Measurements from ENCODE around the gene IRF9. TPM values are rescaled to one million over a fixed set of nuclear protein-coding genes. Genes with fewer than 3 reads are reported as not detected.

The IRF9 gene
- total and polyA plus RNA-seq, 2 of the 13 experiments (the other 11 are each of a cell fraction or from before 2014, with no cell fraction given) = 14.9 to 49.7 TPM

DNA sequence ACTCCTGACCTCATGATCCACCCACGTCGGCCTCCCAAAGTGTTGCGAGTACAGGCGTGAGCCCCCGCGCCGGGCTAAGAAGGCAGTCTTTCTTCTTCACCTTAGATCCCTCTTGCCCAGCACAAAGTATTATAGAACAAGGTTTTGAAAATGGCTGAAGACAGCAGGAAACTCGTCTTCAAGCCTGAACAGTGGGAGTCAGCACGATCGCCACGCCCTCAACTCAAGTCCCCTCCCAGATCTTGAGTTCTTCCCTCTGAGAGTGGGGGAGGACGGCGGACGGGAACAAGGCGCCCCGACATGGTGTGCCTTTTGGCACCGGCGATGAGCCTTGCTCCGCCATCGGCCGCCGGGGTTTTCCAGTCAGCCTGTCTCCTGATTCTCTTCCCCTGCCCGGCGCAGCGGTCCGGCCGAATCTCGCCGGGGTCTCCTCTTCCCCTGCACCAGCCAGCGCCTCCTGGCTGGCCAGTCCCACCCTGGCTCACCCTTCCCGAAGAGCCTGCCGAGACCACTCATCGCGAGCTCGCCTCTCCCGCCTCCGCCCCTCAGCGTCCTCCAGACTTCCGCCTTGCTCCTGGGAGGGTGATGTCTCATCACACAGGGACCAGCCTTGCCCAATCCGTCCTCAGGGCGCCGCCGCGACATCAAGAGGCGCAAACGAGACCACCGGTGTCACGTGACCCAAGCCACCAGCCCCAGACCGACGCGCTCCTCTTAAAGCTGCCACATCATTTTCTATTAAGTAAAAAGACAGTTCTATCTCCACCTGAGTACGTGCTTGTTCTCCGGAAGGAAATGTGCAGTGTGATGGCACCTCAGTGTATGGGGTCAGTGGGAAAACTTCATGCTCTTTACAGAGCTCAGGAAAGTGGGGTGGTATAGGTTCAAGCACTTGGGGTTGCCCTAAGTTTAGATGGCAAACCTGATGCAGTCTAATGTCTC lies 52.1 kb downstream of the IRF9 start, which contains the start of gene CHMP4A (continued):
- peak; percentile 76 for TF ChIP-seq HNRNPL (IDR thresholded peaks at IDR 0.05; ENCODE audit: low read depth, low read length)
- TF ChIP-seq ZNF615 (CRISPR knock-in tag; IDR thresholded peaks at IDR 0.05; ENCODE audit: borderline replicate concordance) = peak; percentile 71
- TF ChIP-seq NCOA1 (CRISPR knock-in tag; IDR thresholded peaks at IDR 0.05) = peak; percentile 93
- TF ChIP-seq, protein P1, sequence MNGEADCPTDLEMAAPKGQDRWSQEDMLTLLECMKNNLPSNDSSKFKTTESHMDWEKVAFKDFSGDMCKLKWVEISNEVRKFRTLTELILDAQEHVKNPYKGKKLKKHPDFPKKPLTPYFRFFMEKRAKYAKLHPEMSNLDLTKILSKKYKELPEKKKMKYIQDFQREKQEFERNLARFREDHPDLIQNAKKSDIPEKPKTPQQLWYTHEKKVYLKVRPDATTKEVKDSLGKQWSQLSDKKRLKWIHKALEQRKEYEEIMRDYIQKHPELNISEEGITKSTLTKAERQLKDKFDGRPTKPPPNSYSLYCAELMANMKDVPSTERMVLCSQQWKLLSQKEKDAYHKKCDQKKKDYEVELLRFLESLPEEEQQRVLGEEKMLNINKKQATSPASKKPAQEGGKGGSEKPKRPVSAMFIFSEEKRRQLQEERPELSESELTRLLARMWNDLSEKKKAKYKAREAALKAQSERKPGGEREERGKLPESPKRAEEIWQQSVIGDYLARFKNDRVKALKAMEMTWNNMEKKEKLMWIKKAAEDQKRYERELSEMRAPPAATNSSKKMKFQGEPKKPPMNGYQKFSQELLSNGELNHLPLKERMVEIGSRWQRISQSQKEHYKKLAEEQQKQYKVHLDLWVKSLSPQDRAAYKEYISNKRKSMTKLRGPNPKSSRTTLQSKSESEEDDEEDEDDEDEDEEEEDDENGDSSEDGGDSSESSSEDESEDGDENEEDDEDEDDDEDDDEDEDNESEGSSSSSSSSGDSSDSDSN (CRISPR knock-in tag; IDR thresholded peaks at IDR 0.05) = peak; percentile 95
- TF ChIP-seq, protein P2, sequence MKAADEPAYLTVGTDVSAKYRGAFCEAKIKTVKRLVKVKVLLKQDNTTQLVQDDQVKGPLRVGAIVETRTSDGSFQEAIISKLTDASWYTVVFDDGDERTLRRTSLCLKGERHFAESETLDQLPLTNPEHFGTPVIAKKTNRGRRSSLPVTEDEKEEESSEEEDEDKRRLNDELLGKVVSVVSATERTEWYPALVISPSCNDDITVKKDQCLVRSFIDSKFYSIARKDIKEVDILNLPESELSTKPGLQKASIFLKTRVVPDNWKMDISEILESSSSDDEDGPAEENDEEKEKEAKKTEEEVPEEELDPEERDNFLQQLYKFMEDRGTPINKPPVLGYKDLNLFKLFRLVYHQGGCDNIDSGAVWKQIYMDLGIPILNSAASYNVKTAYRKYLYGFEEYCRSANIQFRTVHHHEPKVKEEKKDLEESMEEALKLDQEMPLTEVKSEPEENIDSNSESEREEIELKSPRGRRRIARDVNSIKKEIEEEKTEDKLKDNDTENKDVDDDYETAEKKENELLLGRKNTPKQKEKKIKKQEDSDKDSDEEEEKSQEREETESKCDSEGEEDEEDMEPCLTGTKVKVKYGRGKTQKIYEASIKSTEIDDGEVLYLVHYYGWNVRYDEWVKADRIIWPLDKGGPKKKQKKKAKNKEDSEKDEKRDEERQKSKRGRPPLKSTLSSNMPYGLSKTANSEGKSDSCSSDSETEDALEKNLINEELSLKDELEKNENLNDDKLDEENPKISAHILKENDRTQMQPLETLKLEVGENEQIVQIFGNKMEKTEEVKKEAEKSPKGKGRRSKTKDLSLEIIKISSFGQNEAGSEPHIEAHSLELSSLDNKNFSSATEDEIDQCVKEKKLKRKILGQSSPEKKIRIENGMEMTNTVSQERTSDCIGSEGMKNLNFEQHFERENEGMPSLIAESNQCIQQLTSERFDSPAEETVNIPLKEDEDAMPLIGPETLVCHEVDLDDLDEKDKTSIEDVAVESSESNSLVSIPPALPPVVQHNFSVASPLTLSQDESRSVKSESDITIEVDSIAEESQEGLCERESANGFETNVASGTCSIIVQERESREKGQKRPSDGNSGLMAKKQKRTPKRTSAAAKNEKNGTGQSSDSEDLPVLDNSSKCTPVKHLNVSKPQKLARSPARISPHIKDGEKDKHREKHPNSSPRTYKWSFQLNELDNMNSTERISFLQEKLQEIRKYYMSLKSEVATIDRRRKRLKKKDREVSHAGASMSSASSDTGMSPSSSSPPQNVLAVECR (CRISPR knock-in tag; IDR thresholded peaks at IDR 0.05; ENCODE audit: borderline replicate concordance) = peak; percentile 100
- TF ChIP-seq MZF1 (CRISPR knock-in tag; IDR thresholded peaks at IDR 0.05; ENCODE audit: borderline replicate concordance) = peak; percentile 85; the same call in 1 of the 2 replicates
- no peak for TF ChIP-seq SNAI1 (CRISPR knock-in tag; IDR thresholded peaks at IDR 0.05; ENCODE audit: borderline replicate concordance)
- peak; percentile 98 for TF ChIP-seq MXD4 (CRISPR knock-in tag; IDR thresholded peaks at IDR 0.05)
- TF ChIP-seq KDM6A (CRISPR knock-in tag; IDR thresholded peaks at IDR 0.05; ENCODE audit: low read depth) = peak; percentile 9; the same call in 1 of the 2 replicates
- TF ChIP-seq, protein P3, sequence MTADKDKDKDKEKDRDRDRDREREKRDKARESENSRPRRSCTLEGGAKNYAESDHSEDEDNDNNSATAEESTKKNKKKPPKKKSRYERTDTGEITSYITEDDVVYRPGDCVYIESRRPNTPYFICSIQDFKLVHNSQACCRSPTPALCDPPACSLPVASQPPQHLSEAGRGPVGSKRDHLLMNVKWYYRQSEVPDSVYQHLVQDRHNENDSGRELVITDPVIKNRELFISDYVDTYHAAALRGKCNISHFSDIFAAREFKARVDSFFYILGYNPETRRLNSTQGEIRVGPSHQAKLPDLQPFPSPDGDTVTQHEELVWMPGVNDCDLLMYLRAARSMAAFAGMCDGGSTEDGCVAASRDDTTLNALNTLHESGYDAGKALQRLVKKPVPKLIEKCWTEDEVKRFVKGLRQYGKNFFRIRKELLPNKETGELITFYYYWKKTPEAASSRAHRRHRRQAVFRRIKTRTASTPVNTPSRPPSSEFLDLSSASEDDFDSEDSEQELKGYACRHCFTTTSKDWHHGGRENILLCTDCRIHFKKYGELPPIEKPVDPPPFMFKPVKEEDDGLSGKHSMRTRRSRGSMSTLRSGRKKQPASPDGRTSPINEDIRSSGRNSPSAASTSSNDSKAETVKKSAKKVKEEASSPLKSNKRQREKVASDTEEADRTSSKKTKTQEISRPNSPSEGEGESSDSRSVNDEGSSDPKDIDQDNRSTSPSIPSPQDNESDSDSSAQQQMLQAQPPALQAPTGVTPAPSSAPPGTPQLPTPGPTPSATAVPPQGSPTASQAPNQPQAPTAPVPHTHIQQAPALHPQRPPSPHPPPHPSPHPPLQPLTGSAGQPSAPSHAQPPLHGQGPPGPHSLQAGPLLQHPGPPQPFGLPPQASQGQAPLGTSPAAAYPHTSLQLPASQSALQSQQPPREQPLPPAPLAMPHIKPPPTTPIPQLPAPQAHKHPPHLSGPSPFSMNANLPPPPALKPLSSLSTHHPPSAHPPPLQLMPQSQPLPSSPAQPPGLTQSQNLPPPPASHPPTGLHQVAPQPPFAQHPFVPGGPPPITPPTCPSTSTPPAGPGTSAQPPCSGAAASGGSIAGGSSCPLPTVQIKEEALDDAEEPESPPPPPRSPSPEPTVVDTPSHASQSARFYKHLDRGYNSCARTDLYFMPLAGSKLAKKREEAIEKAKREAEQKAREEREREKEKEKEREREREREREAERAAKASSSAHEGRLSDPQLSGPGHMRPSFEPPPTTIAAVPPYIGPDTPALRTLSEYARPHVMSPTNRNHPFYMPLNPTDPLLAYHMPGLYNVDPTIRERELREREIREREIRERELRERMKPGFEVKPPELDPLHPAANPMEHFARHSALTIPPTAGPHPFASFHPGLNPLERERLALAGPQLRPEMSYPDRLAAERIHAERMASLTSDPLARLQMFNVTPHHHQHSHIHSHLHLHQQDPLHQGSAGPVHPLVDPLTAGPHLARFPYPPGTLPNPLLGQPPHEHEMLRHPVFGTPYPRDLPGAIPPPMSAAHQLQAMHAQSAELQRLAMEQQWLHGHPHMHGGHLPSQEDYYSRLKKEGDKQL (CRISPR knock-in tag; IDR thresholded peaks at IDR 0.05; ENCODE audit: low read depth) = peak; percentile 62
- TF ChIP-seq ARNTL (CRISPR knock-in tag; IDR thresholded peaks at IDR 0.05) = peak; percentile 93
- TF ChIP-seq, protein P4, sequence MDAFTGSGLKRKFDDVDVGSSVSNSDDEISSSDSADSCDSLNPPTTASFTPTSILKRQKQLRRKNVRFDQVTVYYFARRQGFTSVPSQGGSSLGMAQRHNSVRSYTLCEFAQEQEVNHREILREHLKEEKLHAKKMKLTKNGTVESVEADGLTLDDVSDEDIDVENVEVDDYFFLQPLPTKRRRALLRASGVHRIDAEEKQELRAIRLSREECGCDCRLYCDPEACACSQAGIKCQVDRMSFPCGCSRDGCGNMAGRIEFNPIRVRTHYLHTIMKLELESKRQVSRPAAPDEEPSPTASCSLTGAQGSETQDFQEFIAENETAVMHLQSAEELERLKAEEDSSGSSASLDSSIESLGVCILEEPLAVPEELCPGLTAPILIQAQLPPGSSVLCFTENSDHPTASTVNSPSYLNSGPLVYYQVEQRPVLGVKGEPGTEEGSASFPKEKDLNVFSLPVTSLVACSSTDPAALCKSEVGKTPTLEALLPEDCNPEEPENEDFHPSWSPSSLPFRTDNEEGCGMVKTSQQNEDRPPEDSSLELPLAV (CRISPR knock-in tag; conservative IDR thresholded peaks at IDR 0.05; ENCODE audit: low read depth) = no peak

All from HepG2 (cell line).